ENCODE measurements around the gene RNASET2.

RNASET2 gene

DNA sequence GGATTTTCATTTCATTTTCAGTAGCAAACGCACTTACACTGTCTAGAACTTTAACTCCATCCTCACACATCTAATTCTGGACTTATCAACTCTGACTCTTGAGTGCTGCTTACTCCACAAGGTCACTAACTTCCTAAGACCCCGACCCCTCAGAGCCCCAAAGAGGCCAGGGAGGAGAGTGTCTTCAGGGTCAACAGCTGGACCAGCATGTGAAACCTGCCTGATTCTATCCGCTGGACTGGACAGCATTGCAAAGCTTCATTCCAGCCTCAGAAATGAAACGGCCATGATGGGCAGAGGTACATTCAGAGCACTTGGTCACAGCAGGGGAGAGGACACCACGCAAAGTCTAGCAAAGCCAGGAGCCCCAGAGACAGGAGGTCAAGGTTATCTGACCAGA, 9.1 kb downstream of the RNASET2 start:
- H3K9ac ChIP-seq (ENCODE audit: low read depth in 1 of 2, low read length in 2 of 2): no peak overlapping the region
- H3K36me3 ChIP-seq (ENCODE audit: control insufficient read depth in 1 of 2, insufficient read depth in 2 of 2, low read length in 2 of 2): peaks cover 13 to 40% of the 10 kb centered on the region in 2 donors
- no peaks in the 10 kb centered on the region for H3K27me3 ChIP-seq (ENCODE audit: control insufficient read depth in 1 of 2, insufficient read depth in 2 of 2, low read length in 2 of 2)
- H3K9me3 ChIP-seq (ENCODE audit: control insufficient read depth in 1 of 2, low read length in 2 of 2): no peaks in the 10 kb centered on the region
- H3K4me1 ChIP-seq (ENCODE audit: control insufficient read depth in 1 of 2, insufficient read depth in 2 of 2, low read length in 2 of 2): peaks cover 16 to 17% of the 10 kb centered on the region in 2 donors
- no peak overlapping the region for H3K4me3 ChIP-seq (ENCODE audit: low read depth in 1 of 2, low read length in 2 of 2)
- no peak overlapping the region for H3K27ac ChIP-seq (ENCODE audit: low read depth, low read length)

DNA sequence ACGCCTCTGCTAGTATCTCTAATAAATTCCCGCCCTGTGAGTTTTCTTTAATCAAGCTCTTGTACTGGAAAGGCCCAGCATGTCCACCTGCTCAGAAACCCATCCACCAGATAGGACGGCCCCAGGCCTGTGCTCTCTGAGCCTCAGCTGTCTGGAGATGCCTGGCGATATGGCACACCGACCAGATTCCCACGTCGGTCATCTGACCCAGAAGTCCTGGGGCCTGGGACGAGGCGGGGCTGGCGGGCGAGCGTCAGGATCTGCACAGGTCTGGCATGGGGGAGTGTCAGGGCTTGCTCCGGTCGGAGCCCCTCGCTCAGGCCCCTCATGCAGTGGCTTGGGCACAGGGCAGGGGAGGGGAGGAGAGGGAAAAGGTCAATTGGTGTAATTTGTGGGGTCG, 10.2 kb downstream of the RNASET2 start:
- Histone ChIP-seq H3K27me3 (ENCODE audit: control insufficient read depth in 1 of 2, insufficient read depth in 2 of 2, low read length in 2 of 2) (no peaks in the 10 kb centered on the region), H3K9me3 (ENCODE audit: control insufficient read depth in 1 of 2, low read length in 2 of 2) (no peaks in the 10 kb centered on the region), H3K4me3 (ENCODE audit: low read depth in 1 of 2, low read length in 2 of 2) (no peak overlapping the region), H3K27ac (ENCODE audit: low read depth, low read length) (no peak overlapping the region), H3K4me1 (ENCODE audit: control insufficient read depth in 1 of 2, insufficient read depth in 2 of 2, low read length in 2 of 2) (peaks cover 13% of the 10 kb centered on the region in 2 donors), H3K36me3 (ENCODE audit: control insufficient read depth in 1 of 2, insufficient read depth in 2 of 2, low read length in 2 of 2) (peaks cover 13 to 44% of the 10 kb centered on the region in 2 donors), H3K9ac (ENCODE audit: low read depth in 1 of 2, low read length in 2 of 2) (no peak overlapping the region)

DNA sequence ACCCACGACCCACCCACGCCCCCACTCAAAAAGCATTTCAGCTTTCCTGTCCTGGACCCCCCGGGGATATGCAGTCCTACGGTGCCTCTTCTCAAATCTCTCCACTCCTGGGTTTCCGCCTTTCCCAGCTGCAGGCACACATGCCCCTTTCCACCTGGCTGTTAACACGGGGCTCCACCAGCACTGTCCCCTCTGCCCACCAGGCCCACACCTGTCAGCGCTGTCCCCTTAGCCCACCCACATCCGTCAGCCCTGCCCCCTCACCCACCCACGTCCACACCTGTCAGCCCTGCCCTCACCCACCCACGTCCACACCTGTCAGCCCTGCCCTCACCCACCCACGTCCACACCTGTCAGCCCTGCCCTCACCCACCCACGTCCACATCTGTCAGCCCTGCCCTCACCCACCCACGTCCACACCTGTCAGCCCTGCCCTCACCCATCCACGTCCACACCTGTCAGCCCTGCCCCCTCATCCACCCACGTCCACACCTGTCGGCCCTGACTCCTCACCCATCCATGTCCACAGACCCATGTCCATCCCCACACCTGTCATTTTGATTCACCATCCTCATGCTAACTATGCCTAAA, 11.6 kb downstream of the RNASET2 start:
- Histone ChIP-seq H3K9me3 (ENCODE audit: control insufficient read depth in 1 of 2, low read length in 2 of 2) (no peaks in the 10 kb centered on the region), H3K36me3 (ENCODE audit: control insufficient read depth in 1 of 2, insufficient read depth in 2 of 2, low read length in 2 of 2) (peaks cover 13 to 44% of the 10 kb centered on the region in 2 donors), H3K27me3 (ENCODE audit: control insufficient read depth in 1 of 2, insufficient read depth in 2 of 2, low read length in 2 of 2) (no peaks in the 10 kb centered on the region), H3K27ac (ENCODE audit: low read depth, low read length) (no peak overlapping the region), H3K4me1 (ENCODE audit: control insufficient read depth in 1 of 2, insufficient read depth in 2 of 2, low read length in 2 of 2) (peaks cover 4% of the 10 kb centered on the region in 2 donors), H3K9ac (ENCODE audit: low read depth in 1 of 2, low read length in 2 of 2) (no peak overlapping the region), H3K4me3 (ENCODE audit: low read depth in 1 of 2, low read length in 2 of 2) (no peak overlapping the region)

DNA sequence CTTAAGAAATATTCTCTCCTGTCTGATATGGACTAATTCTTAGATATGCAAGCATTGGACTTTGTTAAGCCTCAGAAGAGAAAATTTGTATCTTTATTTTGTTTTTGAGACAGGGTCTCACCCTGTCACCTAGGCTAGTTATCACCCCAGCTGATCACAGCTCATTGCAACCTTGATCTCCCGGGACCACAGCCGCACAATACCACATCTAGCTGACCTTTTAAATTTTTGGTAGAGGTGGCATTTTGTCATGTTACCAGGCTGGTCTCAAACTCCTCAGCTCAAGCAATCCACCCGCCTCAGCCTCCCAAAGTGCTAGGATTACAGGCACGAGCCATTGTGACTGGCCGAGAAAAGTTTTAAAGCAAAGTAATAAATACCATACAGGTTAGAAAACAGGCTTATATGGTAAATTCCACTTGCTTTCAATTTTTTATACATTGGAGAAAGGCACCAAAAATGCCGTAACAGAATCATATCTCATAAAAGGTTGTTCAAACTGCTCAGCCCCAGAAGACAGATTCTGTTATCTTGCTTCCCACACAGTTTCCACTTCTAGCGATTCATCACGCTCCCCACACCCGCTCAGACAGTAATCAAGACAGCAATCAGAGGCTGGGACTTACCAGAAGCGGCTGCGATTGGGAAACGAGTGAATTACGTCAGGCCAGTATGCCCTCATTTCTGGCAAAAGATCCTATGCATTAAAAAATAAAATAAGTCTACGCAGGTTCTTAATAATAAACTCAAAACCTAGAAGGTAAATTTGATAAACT, 13.8 kb downstream of the RNASET2 start:
- Histone ChIP-seq H3K4me3 (ENCODE audit: low read depth in 1 of 2, low read length in 2 of 2) (no peak overlapping the region), H3K27me3 (ENCODE audit: control insufficient read depth in 1 of 2, insufficient read depth in 2 of 2, low read length in 2 of 2) (no peaks in the 10 kb centered on the region), H3K9ac (ENCODE audit: low read depth in 1 of 2, low read length in 2 of 2) (no peak overlapping the region), H3K9me3 (ENCODE audit: control insufficient read depth in 1 of 2, low read length in 2 of 2) (no peaks in the 10 kb centered on the region), H3K36me3 (ENCODE audit: control insufficient read depth in 1 of 2, insufficient read depth in 2 of 2, low read length in 2 of 2) (peaks cover 23 to 58% of the 10 kb centered on the region in 2 donors), H3K27ac (ENCODE audit: low read depth, low read length) (no peak overlapping the region), H3K4me1 (ENCODE audit: control insufficient read depth in 1 of 2, insufficient read depth in 2 of 2, low read length in 2 of 2) (no peaks in the 10 kb centered on the region)

DNA sequence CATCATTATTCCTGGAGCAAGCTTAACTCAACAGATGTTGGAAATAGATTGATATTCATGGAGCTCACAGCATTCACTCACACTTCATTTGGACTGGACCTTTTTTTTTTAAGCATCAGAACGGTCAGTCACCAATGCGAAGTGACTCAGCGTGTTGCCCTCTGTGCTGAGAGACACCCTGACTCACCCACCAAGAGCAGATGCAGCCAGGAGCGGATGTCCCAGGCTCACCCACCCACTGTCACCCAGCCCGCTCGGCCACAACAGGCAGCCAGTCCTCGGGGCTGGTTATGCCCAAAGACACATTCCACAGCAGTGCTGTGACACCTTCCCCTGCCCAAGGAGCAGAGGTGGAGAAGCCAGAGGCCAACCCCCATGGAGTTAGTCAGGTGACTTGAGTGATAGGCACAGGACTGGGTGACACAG, 15.7 kb downstream of the RNASET2 start:
- Histone ChIP-seq H3K9me3 (ENCODE audit: control insufficient read depth in 1 of 2, low read length in 2 of 2) (no peaks in the 10 kb centered on the region), H3K27ac (ENCODE audit: low read depth, low read length) (no peak overlapping the region), H3K36me3 (ENCODE audit: control insufficient read depth in 1 of 2, insufficient read depth in 2 of 2, low read length in 2 of 2) (peaks cover 18 to 47% of the 10 kb centered on the region in 2 donors), H3K27me3 (ENCODE audit: control insufficient read depth in 1 of 2, insufficient read depth in 2 of 2, low read length in 2 of 2) (no peaks in the 10 kb centered on the region), H3K4me3 (ENCODE audit: low read depth in 1 of 2, low read length in 2 of 2) (no peak overlapping the region), H3K9ac (ENCODE audit: low read depth in 1 of 2, low read length in 2 of 2) (no peak overlapping the region), H3K4me1 (ENCODE audit: control insufficient read depth in 1 of 2, insufficient read depth in 2 of 2, low read length in 2 of 2) (no peaks in the 10 kb centered on the region)

DNA sequence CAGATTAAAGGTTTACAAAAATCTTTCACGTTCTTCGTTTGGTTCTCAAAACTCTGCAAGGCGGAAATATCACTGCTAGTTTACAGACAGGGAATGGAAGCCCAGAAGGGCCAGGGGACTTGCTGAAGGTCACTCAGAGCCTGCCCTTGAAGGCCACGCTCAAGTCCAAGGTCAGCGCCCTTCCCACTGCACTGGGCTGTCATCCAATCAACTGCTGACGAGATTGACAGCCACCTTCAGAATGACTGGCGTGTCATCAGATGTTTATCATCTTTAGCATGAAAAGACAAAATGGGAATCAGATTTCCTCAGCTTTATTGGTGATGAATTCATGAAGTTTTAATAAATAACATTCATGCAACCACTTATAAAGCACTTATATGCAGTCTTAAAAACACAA, 16.5 kb downstream of the RNASET2 start:
- Histone ChIP-seq H3K4me3 (ENCODE audit: low read depth in 1 of 2, low read length in 2 of 2) (no peak overlapping the region), H3K27ac (ENCODE audit: low read depth, low read length) (no peak overlapping the region), H3K36me3 (ENCODE audit: control insufficient read depth in 1 of 2, insufficient read depth in 2 of 2, low read length in 2 of 2) (peaks cover 18 to 47% of the 10 kb centered on the region in 2 donors), H3K9me3 (ENCODE audit: control insufficient read depth in 1 of 2, low read length in 2 of 2) (no peaks in the 10 kb centered on the region), H3K27me3 (ENCODE audit: control insufficient read depth in 1 of 2, insufficient read depth in 2 of 2, low read length in 2 of 2) (no peaks in the 10 kb centered on the region), H3K9ac (ENCODE audit: low read depth in 1 of 2, low read length in 2 of 2) (no peak overlapping the region), H3K4me1 (ENCODE audit: control insufficient read depth in 1 of 2, insufficient read depth in 2 of 2, low read length in 2 of 2) (no peaks in the 10 kb centered on the region)

DNA sequence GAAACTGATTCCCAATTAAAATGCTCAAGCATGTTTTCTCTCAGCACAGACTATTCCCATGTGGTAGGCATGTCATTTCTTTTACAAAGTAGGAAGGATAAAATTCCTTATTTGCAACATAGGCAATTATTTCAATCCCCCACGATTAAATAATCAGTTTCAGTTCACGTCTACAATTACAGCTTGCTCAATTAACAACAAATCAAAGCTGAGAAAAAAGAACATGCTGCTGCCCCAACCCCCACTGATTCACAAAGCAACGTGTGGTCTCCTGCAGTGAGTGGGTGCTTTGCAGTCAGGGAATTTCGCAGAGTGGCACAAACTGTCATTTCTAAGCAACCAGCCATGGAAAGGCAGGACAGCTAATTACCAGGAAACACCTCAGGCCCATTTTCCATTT, 17.0 kb downstream of the RNASET2 start:
- Histone ChIP-seq H3K9ac (ENCODE audit: low read depth in 1 of 2, low read length in 2 of 2) (no peak overlapping the region), H3K4me1 (ENCODE audit: control insufficient read depth in 1 of 2, insufficient read depth in 2 of 2, low read length in 2 of 2) (no peaks in the 10 kb centered on the region), H3K36me3 (ENCODE audit: control insufficient read depth in 1 of 2, insufficient read depth in 2 of 2, low read length in 2 of 2) (peaks cover 18 to 52% of the 10 kb centered on the region in 2 donors), H3K9me3 (ENCODE audit: control insufficient read depth in 1 of 2, low read length in 2 of 2) (no peaks in the 10 kb centered on the region), H3K27me3 (ENCODE audit: control insufficient read depth in 1 of 2, insufficient read depth in 2 of 2, low read length in 2 of 2) (no peaks in the 10 kb centered on the region), H3K4me3 (ENCODE audit: low read depth in 1 of 2, low read length in 2 of 2) (no peak overlapping the region), H3K27ac (ENCODE audit: low read depth, low read length) (no peak overlapping the region)

DNA sequence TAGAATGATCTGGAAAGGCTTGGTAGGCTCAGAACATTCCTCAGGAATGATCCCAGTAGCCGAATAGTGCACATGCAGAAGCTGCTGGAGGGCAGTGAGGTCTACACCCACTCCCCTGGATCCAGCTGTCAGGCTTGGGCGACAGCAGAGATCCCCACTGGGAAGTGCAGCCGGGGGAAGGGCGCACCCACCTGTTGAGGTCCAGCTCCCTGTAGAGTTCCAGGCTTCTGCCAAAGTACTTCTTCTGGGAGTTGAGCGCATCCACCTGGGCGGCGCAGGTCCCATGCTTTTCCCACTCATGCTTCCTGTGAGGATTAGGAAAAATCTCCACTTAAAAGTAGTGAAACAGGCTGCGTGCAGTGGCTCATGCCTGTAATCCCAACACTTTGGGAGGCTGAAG, 17.6 kb downstream of the RNASET2 start:
- Histone ChIP-seq H3K27ac (ENCODE audit: low read depth, low read length) (no peak overlapping the region), H3K36me3 (ENCODE audit: control insufficient read depth in 1 of 2, insufficient read depth in 2 of 2, low read length in 2 of 2) (peaks cover 18 to 56% of the 10 kb centered on the region in 2 donors), H3K4me1 (ENCODE audit: control insufficient read depth in 1 of 2, insufficient read depth in 2 of 2, low read length in 2 of 2) (no peaks in the 10 kb centered on the region), H3K9me3 (ENCODE audit: control insufficient read depth in 1 of 2, low read length in 2 of 2) (no peaks in the 10 kb centered on the region), H3K9ac (ENCODE audit: low read depth in 1 of 2, low read length in 2 of 2) (no peak overlapping the region), H3K27me3 (ENCODE audit: control insufficient read depth in 1 of 2, insufficient read depth in 2 of 2, low read length in 2 of 2) (no peaks in the 10 kb centered on the region), H3K4me3 (ENCODE audit: low read depth in 1 of 2, low read length in 2 of 2) (no peak overlapping the region)

DNA sequence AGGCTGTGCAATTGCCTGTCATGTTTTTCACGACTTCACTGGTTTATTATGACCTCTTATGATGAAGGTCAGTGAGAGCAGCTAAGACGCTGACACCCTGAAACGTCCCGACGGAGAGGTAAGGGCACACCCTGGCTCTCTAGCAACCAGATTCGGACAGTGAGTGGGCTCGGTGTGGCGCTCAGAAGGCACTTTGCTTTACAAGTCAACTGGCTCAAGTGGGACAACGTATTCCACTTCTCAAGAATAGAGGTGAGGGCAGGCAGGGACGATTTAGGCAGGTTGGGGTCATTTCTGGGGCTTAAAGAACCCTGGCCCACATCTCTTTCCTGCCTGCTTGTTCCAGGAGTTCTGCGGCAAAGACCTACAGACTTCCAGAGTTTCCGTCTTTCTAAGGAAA, 18.2 kb downstream of the RNASET2 start:
- no peak overlapping the region for H3K27ac ChIP-seq (ENCODE audit: low read depth, low read length)
- no peaks in the 10 kb centered on the region for H3K27me3 ChIP-seq (ENCODE audit: control insufficient read depth in 1 of 2, insufficient read depth in 2 of 2, low read length in 2 of 2)
- H3K36me3 ChIP-seq (ENCODE audit: control insufficient read depth in 1 of 2, insufficient read depth in 2 of 2, low read length in 2 of 2): peaks cover 18 to 61% of the 10 kb centered on the region in 2 donors

DNA sequence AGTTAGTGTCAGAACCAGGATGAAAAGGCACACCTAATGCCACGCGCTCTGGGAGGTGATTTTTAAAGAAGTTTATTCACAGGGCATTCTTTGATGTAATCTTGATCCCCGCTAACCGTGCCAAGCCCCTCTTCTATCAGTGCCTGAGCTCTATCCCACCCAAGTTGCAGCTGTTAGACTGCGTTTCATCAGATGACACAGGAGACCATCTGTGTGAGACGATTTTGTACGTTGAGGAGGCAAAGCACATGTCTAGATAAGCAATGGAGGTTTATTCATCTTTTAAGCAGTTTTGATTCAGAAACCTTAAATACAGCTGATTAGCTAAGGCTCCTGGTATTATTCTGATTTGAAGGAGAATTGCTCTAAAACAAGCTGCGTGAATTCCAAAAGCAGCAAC, 18.6 kb downstream of the RNASET2 start:
- H3K27ac ChIP-seq (ENCODE audit: low read depth, low read length): no peak overlapping the region
- H3K4me1 ChIP-seq (ENCODE audit: control insufficient read depth in 1 of 2, insufficient read depth in 2 of 2, low read length in 2 of 2): no peaks in the 10 kb centered on the region
- no peaks in the 10 kb centered on the region for H3K27me3 ChIP-seq (ENCODE audit: control insufficient read depth in 1 of 2, insufficient read depth in 2 of 2, low read length in 2 of 2)
- H3K4me3 ChIP-seq (ENCODE audit: low read depth in 1 of 2, low read length in 2 of 2): no peak overlapping the region
- H3K36me3 ChIP-seq (ENCODE audit: control insufficient read depth in 1 of 2, insufficient read depth in 2 of 2, low read length in 2 of 2): peaks cover 19 to 65% of the 10 kb centered on the region in 2 donors
- H3K9me3 ChIP-seq (ENCODE audit: control insufficient read depth in 1 of 2, low read length in 2 of 2): no peaks in the 10 kb centered on the region
- no peak overlapping the region for H3K9ac ChIP-seq (ENCODE audit: low read depth in 1 of 2, low read length in 2 of 2)

More for the DNA sequence above, 18.2 kb downstream of the RNASET2 start:
- Histone ChIP-seq H3K9me3 (ENCODE audit: control insufficient read depth in 1 of 2, low read length in 2 of 2) (no peaks in the 10 kb centered on the region), H3K4me3 (ENCODE audit: low read depth in 1 of 2, low read length in 2 of 2) (no peak overlapping the region), H3K4me1 (ENCODE audit: control insufficient read depth in 1 of 2, insufficient read depth in 2 of 2, low read length in 2 of 2) (no peaks in the 10 kb centered on the region), H3K9ac (ENCODE audit: low read depth in 1 of 2, low read length in 2 of 2) (no peak overlapping the region)
